ENCODE data around the gene RB1. TPM values are rescaled to one million over a fixed set of nuclear protein-coding genes. Genes with fewer than 3 reads are reported as not detected.

RB1 gene
- total RNA-seq, 1 donor from 2014 or later: 27.7 TPM

GRCh38 chr13:48476686-48477085 is 173.1 kb downstream of the RB1 start:
- ATAC-seq: peak; percentile 37
- no peak for DNase-seq (ENCODE audit: missing footprints)
- intact Hi-C loops (cut with DNase I): no loop called here

GRCh38 chr13:48477191-48477855 is 173.8 kb downstream of the RB1 start:
- intact Hi-C loops (cut with DNase I): no loop called here
- no peak for ATAC-seq
- DNase-seq (ENCODE audit: missing footprints): no peak

GRCh38 chr13:48478391-48478790 is 174.8 kb downstream of the RB1 start:
- DNase-seq (ENCODE audit: missing footprints): no peak
- intact Hi-C loops (cut with DNase I): no loop called here
- no peak for ATAC-seq

- ATAC-seq (no peak), DNase-seq (ENCODE audit: missing footprints) (no peak)
- intact Hi-C loops (cut with DNase I): no loop called here
These were observed 180.0 kb downstream of the RB1 start for GRCh38 chr13:48483575-48483974.

GRCh38 chr13:48485432-48485831 is 181.9 kb downstream of the RB1 start:
- ATAC-seq (no peak), DNase-seq (ENCODE audit: missing footprints) (no peak)
- intact Hi-C loops (cut with DNase I): no loop called here

- intact Hi-C loops (cut with DNase I): no loop called here
- no peak for DNase-seq (ENCODE audit: missing footprints)
- ATAC-seq: no peak
These were observed 182.8 kb downstream of the RB1 start for GRCh38 chr13:48486362-48486761.

- ATAC-seq (no peak), DNase-seq (ENCODE audit: missing footprints) (no peak)
- intact Hi-C loops (cut with DNase I): no loop called here
These were observed 183.3 kb downstream of the RB1 start for GRCh38 chr13:48486836-48487235.

GRCh38 chr13:48487968-48488367 is 184.4 kb downstream of the RB1 start:
- ATAC-seq: no peak
- no peak for DNase-seq (ENCODE audit: missing footprints)
- intact Hi-C loops (cut with DNase I): no loop called here

- no peak for ATAC-seq
- no peak for DNase-seq (ENCODE audit: missing footprints)
- intact Hi-C loops (cut with DNase I): no loop called here
These were observed 185.4 kb downstream of the RB1 start for GRCh38 chr13:48488995-48489394.

- DNase-seq (ENCODE audit: missing footprints) (no peak), ATAC-seq (no peak)
- intact Hi-C loops (cut with DNase I): no loop called here
These were observed 186.1 kb downstream of the RB1 start for GRCh38 chr13:48489666-48490065.

- intact Hi-C loops (cut with DNase I): no loop called here
- no peak for ATAC-seq
- DNase-seq (ENCODE audit: missing footprints): no peak
These were observed 186.7 kb downstream of the RB1 start for GRCh38 chr13:48490241-48490640.

GRCh38 chr13:48491423-48492095 is 188.0 kb downstream of the RB1 start:
- intact Hi-C loops (cut with DNase I): no loop called here
- no peak for ATAC-seq

GRCh38 chr13:48492096-48492440 is 188.5 kb downstream of the RB1 start:
- DNase-seq (ENCODE audit: missing footprints): no peak
- peak; percentile 45 for ATAC-seq
- intact Hi-C loops (cut with DNase I): no loop called here

More at GRCh38 chr13:48491423-48492095, 188.0 kb downstream of the RB1 start:
- DNase-seq (ENCODE audit: missing footprints): no peak

- ATAC-seq (peak; percentile 92), DNase-seq (ENCODE audit: missing footprints) (peak; percentile 91)
- intact Hi-C loops (cut with DNase I): no loop called here
These were observed 189.0 kb downstream of the RB1 start for GRCh38 chr13:48492470-48493065.

GRCh38 chr13:48493066-48493765 is 189.7 kb downstream of the RB1 start:
- ATAC-seq: peak; percentile 20
- DNase-seq (ENCODE audit: missing footprints): no peak
- intact Hi-C loops (cut with DNase I): no loop called here

- DNase-seq (ENCODE audit: missing footprints) (no peak), ATAC-seq (no peak)
These were observed 190.3 kb downstream of the RB1 start for GRCh38 chr13:48493851-48494250.

GRCh38 chr13:48494874-48495273 is 191.3 kb downstream of the RB1 start:
- DNase-seq (ENCODE audit: missing footprints): no peak
- ATAC-seq: no peak
- intact Hi-C loops (cut with DNase I): no loop called here

More at GRCh38 chr13:48493851-48494250, 190.3 kb downstream of the RB1 start:
- intact Hi-C loops (cut with DNase I): no loop called here

GRCh38 chr13:48496271-48497161 is 193.0 kb downstream of the RB1 start:
- intact Hi-C loops (cut with DNase I): no loop called here
- DNase-seq (ENCODE audit: missing footprints) (no peak), ATAC-seq (no peak)

GRCh38 chr13:48497669-48498068 is 194.1 kb downstream of the RB1 start:
- intact Hi-C loops (cut with DNase I): no loop called here
- ATAC-seq (no peak), DNase-seq (ENCODE audit: missing footprints) (no peak)
